PC-3 (cell line): ENCODE data around the gene LBHD2.

Experiments
- CTCF ChIP-seq: fragments of 300-600 bp; sonication (generic); conservative IDR thresholded peaks from 2 replicates; pipeline ENCODE4 v1.5.1; 2017; ENCODE audit warnings: antibody characterized with exemption, low read depth, mild to moderate bottlenecking, low read length
- EZH2 ChIP-seq: fragments of 300-600 bp; sonication (generic); IDR thresholded peaks from one replicate; pipeline ENCODE4 v1.6.1; 2017; ENCODE audit warnings: antibody characterized with exemption, mild to moderate bottlenecking, low read length; ENCODE audit not compliant: unreplicated experiment

GRCh38 chr14:103108749-103109207 is 24.8 kb downstream of the LBHD2 start:
- TF ChIP-seq CTCF (no peak), EZH2 (no peak)
